ENCODE results near the gene NDUFB2. TPM values are rescaled to one million over a fixed set of nuclear protein-coding genes. Genes with fewer than 3 reads are reported as not detected.
"Not testable (repeated sequence)": the region's sequence is repeated elsewhere in the genome, so short reads cannot be mapped to it uniquely, and the experiment has no call there.

The NDUFB2 gene
- total RNA-seq, 1 donor: 56.5 TPM

- no peaks in the 10 kb centered on the region for H3K9me3 ChIP-seq (ENCODE audit: low read depth, low read length)
- H3K27ac ChIP-seq (ENCODE audit: low read depth, low read length): no peak overlapping the region
- no peak for TF ChIP-seq CTCF (IDR thresholded peaks at IDR 0.05; ENCODE audit: extremely low read depth, low read depth, low read length)
- peaks cover 8% of the 10 kb centered on the region for H3K4me1 ChIP-seq (ENCODE audit: insufficient read depth, low read length)
- no peak overlapping the region for H3K4me2 ChIP-seq (ENCODE audit: insufficient read depth, low read length)
- H2AFZ ChIP-seq (ENCODE audit: low read length): no peak overlapping the region
- peak overlapping the region; percentile 77 for H3K4me3 ChIP-seq (ENCODE audit: insufficient read depth, low read length)
- no peaks in the 10 kb centered on the region for H3K27me3 ChIP-seq (ENCODE audit: insufficient read depth, low read length)
- H3K79me2 ChIP-seq (ENCODE audit: insufficient read depth, low read length): no peaks in the 10 kb centered on the region
- peaks cover 4% of the 10 kb centered on the region for H4K20me1 ChIP-seq (ENCODE audit: insufficient read depth, low read length)
- DNase-seq (ENCODE audit: insufficient read length, low spot score, missing footprints): no peak
- H3K36me3 ChIP-seq (ENCODE audit: insufficient read depth, low read length): no peaks in the 10 kb centered on the region
Observed at GRCh38 chr7:140674356-140674800, 22.1 kb upstream of the NDUFB2 start.

- Histone ChIP-seq H3K27ac (ENCODE audit: low read depth, low read length) (no peak overlapping the region), H3K9me3 (ENCODE audit: low read depth, low read length) (no peaks in the 10 kb centered on the region), H3K4me1 (ENCODE audit: insufficient read depth, low read length) (peaks cover 8% of the 10 kb centered on the region), H3K4me3 (ENCODE audit: insufficient read depth, low read length) (peak overlapping the region; percentile 39), H4K20me1 (ENCODE audit: insufficient read depth, low read length) (peaks cover 4% of the 10 kb centered on the region), H3K79me2 (ENCODE audit: insufficient read depth, low read length) (no peaks in the 10 kb centered on the region), H3K36me3 (ENCODE audit: insufficient read depth, low read length) (no peaks in the 10 kb centered on the region), H3K4me2 (ENCODE audit: insufficient read depth, low read length) (peak overlapping the region; percentile 3), H2AFZ (ENCODE audit: low read length) (peak overlapping the region; percentile 56), H3K27me3 (ENCODE audit: insufficient read depth, low read length) (no peaks in the 10 kb centered on the region)
- peak; percentile 59 for TF ChIP-seq CTCF (IDR thresholded peaks at IDR 0.05; ENCODE audit: extremely low read depth, low read depth, low read length)
- peak; percentile 96 for DNase-seq (ENCODE audit: insufficient read length, low spot score, missing footprints)
Observed at GRCh38 chr7:140674899-140675701, 21.4 kb upstream of the NDUFB2 start.

GRCh38 chr7:140675726-140676125 lies 20.8 kb upstream of the NDUFB2 start:
- no peak for DNase-seq (ENCODE audit: insufficient read length, low spot score, missing footprints)
- Histone ChIP-seq H3K4me2 (ENCODE audit: insufficient read depth, low read length) (peak overlapping the region; percentile 3), H3K79me2 (ENCODE audit: insufficient read depth, low read length) (no peaks in the 10 kb centered on the region), H3K4me1 (ENCODE audit: insufficient read depth, low read length) (peaks cover 8% of the 10 kb centered on the region), H3K9me3 (ENCODE audit: low read depth, low read length) (no peaks in the 10 kb centered on the region), H4K20me1 (ENCODE audit: insufficient read depth, low read length) (peaks cover 4% of the 10 kb centered on the region), H2AFZ (ENCODE audit: low read length) (no peak overlapping the region), H3K4me3 (ENCODE audit: insufficient read depth, low read length) (no peak overlapping the region), H3K27ac (ENCODE audit: low read depth, low read length) (no peak overlapping the region), H3K27me3 (ENCODE audit: insufficient read depth, low read length) (no peaks in the 10 kb centered on the region), H3K36me3 (ENCODE audit: insufficient read depth, low read length) (peaks cover 2% of the 10 kb centered on the region)
- TF ChIP-seq CTCF (IDR thresholded peaks at IDR 0.05; ENCODE audit: extremely low read depth, low read depth, low read length): no peak

GRCh38 chr7:140676306-140676705 lies 20.2 kb upstream of the NDUFB2 start:
- peaks cover 8% of the 10 kb centered on the region for H3K4me1 ChIP-seq (ENCODE audit: insufficient read depth, low read length)
- H3K27me3 ChIP-seq (ENCODE audit: insufficient read depth, low read length): no peaks in the 10 kb centered on the region
- H3K4me3 ChIP-seq (ENCODE audit: insufficient read depth, low read length): no peak overlapping the region
- H3K4me2 ChIP-seq (ENCODE audit: insufficient read depth, low read length): no peak overlapping the region
- H3K27ac ChIP-seq (ENCODE audit: low read depth, low read length): no peak overlapping the region
- H3K9me3 ChIP-seq (ENCODE audit: low read depth, low read length): no peaks in the 10 kb centered on the region
- no peak for TF ChIP-seq CTCF (IDR thresholded peaks at IDR 0.05; ENCODE audit: extremely low read depth, low read depth, low read length)
- no peak for DNase-seq (ENCODE audit: insufficient read length, low spot score, missing footprints)
- peaks cover 4% of the 10 kb centered on the region for H4K20me1 ChIP-seq (ENCODE audit: insufficient read depth, low read length)
- peaks cover 4% of the 10 kb centered on the region for H3K36me3 ChIP-seq (ENCODE audit: insufficient read depth, low read length)
- H3K79me2 ChIP-seq (ENCODE audit: insufficient read depth, low read length): no peaks in the 10 kb centered on the region
- no peak overlapping the region for H2AFZ ChIP-seq (ENCODE audit: low read length)

- H3K27me3 ChIP-seq (ENCODE audit: insufficient read depth, low read length); H3K4me2 ChIP-seq (ENCODE audit: insufficient read depth, low read length); H3K36me3 ChIP-seq (ENCODE audit: insufficient read depth, low read length); H3K4me1 ChIP-seq (ENCODE audit: insufficient read depth, low read length); H4K20me1 ChIP-seq (ENCODE audit: insufficient read depth, low read length); H3K9me3 ChIP-seq (ENCODE audit: low read depth, low read length); H3K4me3 ChIP-seq (ENCODE audit: insufficient read depth, low read length); H2AFZ ChIP-seq (ENCODE audit: low read length); H3K79me2 ChIP-seq (ENCODE audit: insufficient read depth, low read length); DNase-seq (ENCODE audit: insufficient read length, low spot score, missing footprints); H3K27ac ChIP-seq (ENCODE audit: low read depth, low read length): not testable (repeated sequence)
Observed at GRCh38 chr7:140676956-140677355, 19.6 kb upstream of the NDUFB2 start.
